ENCODE measurements around the gene LHCGR. TPM values are rescaled to one million over a fixed set of nuclear protein-coding genes. Genes with fewer than 3 reads are reported as not detected.

LHCGR gene
- total RNA-seq, 1 donor from 2014 or later, result 0.12 TPM

DNA sequence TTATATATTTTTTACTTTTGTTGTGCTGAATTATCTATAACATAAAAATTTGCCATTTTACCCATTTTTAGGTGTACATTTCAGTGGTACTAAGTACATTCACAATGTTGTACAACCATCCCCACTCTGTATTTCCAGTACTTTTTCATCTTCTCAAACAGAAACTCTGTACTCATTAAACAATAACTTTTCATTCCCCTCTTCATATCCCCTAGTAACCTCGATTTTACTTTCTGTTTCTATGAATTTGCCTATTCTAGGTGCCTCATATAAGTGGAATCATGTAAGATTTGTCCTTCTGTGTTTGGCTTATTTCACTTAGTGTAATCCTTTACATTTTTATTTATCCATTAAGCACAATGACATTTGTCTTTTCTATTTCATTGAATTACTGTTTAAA is 86.5 kb downstream of the LHCGR start:
- TF ChIP-seq, protein P1, sequence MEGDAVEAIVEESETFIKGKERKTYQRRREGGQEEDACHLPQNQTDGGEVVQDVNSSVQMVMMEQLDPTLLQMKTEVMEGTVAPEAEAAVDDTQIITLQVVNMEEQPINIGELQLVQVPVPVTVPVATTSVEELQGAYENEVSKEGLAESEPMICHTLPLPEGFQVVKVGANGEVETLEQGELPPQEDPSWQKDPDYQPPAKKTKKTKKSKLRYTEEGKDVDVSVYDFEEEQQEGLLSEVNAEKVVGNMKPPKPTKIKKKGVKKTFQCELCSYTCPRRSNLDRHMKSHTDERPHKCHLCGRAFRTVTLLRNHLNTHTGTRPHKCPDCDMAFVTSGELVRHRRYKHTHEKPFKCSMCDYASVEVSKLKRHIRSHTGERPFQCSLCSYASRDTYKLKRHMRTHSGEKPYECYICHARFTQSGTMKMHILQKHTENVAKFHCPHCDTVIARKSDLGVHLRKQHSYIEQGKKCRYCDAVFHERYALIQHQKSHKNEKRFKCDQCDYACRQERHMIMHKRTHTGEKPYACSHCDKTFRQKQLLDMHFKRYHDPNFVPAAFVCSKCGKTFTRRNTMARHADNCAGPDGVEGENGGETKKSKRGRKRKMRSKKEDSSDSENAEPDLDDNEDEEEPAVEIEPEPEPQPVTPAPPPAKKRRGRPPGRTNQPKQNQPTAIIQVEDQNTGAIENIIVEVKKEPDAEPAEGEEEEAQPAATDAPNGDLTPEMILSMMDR (conservative IDR thresholded peaks at IDR 0.05), result no peak
- Mint-ChIP-seq H3K4me3 (no peak overlapping the region), H3K27ac (ENCODE audit: unreplicated experiment) (no peak overlapping the region), H3K4me1 (no peaks in the 10 kb centered on the region), H3K9me3 (peaks cover 5% of the 10 kb centered on the region), H3K27me3 (ENCODE audit: low read depth) (no peaks in the 10 kb centered on the region), H3K36me3 (ENCODE audit: low read depth) (peaks cover 4% of the 10 kb centered on the region)
- no peak for DNase-seq (ENCODE audit: low read depth, low spot score)

DNA sequence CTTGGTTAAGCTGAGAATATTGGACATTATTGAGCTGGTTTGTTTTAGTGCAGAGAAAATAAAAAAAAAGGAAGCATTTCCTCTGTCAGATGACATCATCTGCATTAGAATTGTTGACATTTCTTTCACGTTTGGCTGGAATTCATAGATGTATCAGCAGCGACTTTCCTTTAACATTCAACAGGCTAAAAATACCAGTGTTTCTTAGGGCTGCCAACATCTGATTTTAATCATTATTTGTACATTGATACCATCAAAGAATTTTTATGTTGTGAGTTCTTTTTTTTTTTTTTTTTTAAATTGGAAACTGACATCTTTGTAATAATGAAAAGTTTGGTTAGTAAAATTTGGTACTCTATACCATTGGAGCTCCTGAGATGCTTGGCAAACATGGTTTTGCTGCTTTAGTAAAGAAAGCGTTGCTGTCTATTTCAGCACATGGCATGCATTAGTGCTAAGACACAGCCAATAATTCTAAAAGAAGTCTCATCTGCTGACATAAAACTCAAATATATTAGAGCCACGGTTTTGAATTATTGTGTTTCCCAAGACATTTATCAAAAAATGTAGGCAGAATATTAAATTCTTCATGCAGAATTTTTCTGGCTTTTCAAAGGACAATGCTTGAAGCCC is 104.2 kb downstream of the LHCGR start:
- no peaks in the 10 kb centered on the region for H3K9me3 Mint-ChIP-seq
- no peaks in the 10 kb centered on the region for H3K27me3 Mint-ChIP-seq (ENCODE audit: low read depth)
- no peak for DNase-seq (ENCODE audit: low read depth, low spot score)
- no peak overlapping the region for H3K27ac Mint-ChIP-seq (ENCODE audit: unreplicated experiment)
- no peaks in the 10 kb centered on the region for H3K36me3 Mint-ChIP-seq (ENCODE audit: low read depth)
- no peak overlapping the region for H3K4me3 Mint-ChIP-seq
- TF ChIP-seq, protein P1 (conservative IDR thresholded peaks at IDR 0.05), result no peak
- no peaks in the 10 kb centered on the region for H3K4me1 Mint-ChIP-seq

DNA sequence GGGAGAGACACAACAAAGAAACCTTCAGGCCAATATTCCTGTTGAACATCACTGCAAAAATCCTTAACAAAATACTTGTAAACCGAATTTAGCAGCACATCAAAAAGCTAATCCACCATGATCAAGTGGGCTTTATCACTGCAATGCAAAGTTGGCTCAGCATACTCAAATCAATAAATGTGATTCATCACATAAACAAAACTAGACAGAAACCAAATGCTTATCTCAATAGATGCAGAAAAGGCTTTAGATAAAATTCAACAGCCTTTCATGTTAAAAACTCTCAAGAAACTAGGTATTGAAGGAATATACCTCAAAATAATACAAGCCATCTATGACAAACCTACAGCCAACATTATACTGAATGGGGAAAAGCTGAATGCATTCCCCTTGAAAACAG is 117.3 kb downstream of the LHCGR start:
- H3K27me3 Mint-ChIP-seq (ENCODE audit: low read depth), result no peaks in the 10 kb centered on the region
- H3K9me3 Mint-ChIP-seq, result peaks cover 18% of the 10 kb centered on the region
- TF ChIP-seq, protein P1 (conservative IDR thresholded peaks at IDR 0.05), result no peak
- no peaks in the 10 kb centered on the region for H3K4me1 Mint-ChIP-seq
- no peak overlapping the region for H3K27ac Mint-ChIP-seq (ENCODE audit: unreplicated experiment)
- no peak overlapping the region for H3K4me3 Mint-ChIP-seq
- H3K36me3 Mint-ChIP-seq (ENCODE audit: low read depth), result peaks cover 15% of the 10 kb centered on the region
- no peak for DNase-seq (ENCODE audit: low read depth, low spot score)

Other genes with a start within 250 kb of the LHCGR start
- 13.2 and 15.0 TPM in 2 replicates for gene STON1, start 225.6 kb downstream of the LHCGR start, total RNA-seq
- gene GTF2A1L, start 137.9 kb downstream of the LHCGR start, total RNA-seq, result not detected in 2 replicates